GM10266 (cell line): ENCODE measurements around the gene ZNF484.
A peak's percentile ranks its signal among the peaks of the same experiment; 100 is the strongest.
"Not testable (repeated sequence)": the region's sequence is repeated elsewhere in the genome, so short reads cannot be mapped to it uniquely, and the experiment has no call there.

ENCODE experiments used
- DNase-seq: peaks from one replicate; pipeline ENCODE4 v3.0.0; 2012; ENCODE audit errors: extremely low spot score
- TF ChIP-seq, protein P1 (sequence below): IDR thresholded peaks from 2 replicates; pipeline ENCODE4 v1.5.1; 2012; ENCODE audit warnings: mild to moderate bottlenecking, low read depth; ENCODE audit not compliant: control insufficient read depth, insufficient read depth; ENCODE audit errors: missing control alignments

The ZNF484 gene

DNA sequence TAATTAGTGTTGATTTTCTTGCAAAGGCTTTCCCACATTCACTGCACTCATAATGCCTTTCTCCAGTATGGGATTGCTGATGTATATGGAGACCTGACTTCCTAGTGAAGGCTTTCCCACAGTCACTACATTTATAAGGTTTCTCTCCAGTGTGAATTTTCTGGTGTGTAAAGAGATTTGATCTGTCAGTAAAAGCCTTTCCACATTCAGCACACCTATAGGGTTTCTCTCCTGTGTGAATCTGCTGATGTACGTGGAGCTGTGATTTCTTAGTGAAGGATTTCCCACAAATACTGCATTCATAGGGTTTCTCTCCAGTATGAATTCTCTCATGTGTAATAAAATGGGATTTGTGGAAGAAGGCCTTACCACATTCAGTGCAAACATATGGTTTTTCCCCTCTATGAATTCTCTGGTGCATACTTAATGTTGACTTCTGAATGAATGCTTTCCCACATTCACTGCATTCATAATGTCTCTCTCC lies 31.1 kb downstream of the ZNF484 start:
- no peak for DNase-seq
- TF ChIP-seq, protein P1, sequence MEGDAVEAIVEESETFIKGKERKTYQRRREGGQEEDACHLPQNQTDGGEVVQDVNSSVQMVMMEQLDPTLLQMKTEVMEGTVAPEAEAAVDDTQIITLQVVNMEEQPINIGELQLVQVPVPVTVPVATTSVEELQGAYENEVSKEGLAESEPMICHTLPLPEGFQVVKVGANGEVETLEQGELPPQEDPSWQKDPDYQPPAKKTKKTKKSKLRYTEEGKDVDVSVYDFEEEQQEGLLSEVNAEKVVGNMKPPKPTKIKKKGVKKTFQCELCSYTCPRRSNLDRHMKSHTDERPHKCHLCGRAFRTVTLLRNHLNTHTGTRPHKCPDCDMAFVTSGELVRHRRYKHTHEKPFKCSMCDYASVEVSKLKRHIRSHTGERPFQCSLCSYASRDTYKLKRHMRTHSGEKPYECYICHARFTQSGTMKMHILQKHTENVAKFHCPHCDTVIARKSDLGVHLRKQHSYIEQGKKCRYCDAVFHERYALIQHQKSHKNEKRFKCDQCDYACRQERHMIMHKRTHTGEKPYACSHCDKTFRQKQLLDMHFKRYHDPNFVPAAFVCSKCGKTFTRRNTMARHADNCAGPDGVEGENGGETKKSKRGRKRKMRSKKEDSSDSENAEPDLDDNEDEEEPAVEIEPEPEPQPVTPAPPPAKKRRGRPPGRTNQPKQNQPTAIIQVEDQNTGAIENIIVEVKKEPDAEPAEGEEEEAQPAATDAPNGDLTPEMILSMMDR = no peak

DNA sequence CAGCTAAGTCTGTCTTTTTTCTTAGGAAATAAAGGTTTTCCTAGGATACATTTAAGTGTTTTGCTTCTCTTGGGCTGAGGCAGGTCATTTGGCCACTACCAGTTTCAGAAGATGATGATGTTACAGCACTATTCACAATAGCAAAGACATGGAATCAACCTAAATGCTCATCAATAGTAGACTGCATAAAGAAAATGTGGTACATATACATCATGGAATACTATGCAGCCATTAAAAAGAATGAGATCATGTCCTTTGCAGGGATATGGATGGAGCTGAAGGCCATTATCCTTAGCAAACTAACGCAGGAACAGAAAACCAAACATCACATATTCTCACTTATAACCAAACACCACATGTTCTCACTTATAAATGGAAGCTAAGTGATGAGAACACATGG lies 39.4 kb downstream of the ZNF484 start:
- DNase-seq = not testable (repeated sequence)

DNA sequence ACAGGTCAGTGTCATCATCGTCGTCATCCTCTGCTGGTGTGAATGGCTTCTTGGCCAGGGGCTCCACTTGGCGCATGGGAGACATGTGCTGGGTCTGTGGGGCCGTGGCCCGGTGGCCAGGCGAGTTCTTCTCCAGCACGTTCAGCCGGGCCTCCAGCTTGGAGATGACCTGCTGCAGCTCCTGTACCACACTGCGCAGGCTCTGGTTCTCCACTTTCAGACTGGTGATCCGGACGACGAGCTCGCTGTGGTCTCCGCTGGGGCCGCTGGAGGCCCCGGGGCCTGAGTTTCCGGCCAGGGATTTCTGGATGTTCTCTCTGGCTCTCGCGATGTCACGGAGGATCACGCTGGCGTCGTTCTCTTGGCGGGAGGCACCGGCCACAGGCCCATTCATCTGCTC lies 40.6 kb downstream of the ZNF484 start:
- no peak for DNase-seq

DNA sequence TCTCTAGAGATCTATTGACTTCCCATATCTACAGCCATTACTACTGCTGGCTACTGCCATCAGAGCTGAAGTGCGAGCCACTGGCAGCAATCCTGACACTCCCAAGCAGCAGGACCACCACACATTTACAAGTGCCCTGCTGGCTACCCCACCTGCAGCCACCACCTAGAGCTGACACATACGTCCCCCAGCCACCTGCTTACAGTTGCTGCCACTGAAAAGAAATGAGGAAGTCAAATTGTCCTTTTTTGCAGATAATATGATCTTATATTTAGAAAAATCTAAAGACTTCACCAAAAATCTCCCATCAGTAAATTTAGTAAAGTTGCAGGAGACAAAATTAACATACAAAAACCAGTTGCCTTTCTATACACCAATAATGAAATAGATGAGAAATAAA lies 48.4 kb downstream of the ZNF484 start:
- no peak for DNase-seq

More for the DNA sequence above, 40.6 kb downstream of the ZNF484 start:
- TF ChIP-seq, protein P1 = no peak

DNA sequence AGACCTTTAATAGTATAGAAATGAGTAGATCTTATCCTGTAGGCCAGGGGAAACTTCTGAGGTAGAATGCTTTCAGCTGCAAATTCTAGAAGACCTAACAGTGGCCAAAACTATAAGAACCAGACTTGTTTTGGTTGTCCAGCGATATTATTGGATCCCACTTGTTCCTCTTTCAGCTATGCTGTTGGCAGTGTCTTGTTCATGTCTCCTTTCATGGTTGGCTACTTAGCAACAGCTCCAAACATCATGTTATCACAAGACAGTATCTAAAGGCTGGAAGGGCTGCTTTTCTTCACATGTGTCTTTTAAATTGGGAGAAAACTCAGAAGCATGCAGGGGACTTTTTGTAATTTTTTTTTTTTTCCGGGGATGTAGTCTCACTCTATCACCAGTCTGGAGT lies 52.8 kb downstream of the ZNF484 start:
- not testable (repeated sequence) for DNase-seq

More for the DNA sequence above, 48.4 kb downstream of the ZNF484 start:
- TF ChIP-seq, protein P1 = no peak

DNA sequence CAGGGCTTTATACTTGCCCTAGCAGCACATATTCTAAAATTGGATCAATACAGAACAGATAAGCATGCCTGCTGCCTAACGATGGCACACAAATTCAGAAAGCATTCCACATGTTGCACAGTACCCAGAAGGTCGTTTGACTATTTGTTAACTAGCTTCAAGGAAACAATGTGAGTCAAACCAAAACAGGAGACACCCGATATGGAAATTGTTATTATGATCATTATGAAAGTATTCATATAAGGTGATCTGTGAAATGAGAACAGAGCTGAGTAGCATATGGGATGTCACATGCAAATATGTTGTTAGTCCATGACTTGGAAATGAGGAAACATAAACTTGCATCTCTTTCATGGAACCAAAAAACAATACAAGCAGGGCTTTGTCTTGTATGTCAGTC lies 56.9 kb downstream of the ZNF484 start:
- TF ChIP-seq, protein P1 = no peak
- no peak for DNase-seq

DNA sequence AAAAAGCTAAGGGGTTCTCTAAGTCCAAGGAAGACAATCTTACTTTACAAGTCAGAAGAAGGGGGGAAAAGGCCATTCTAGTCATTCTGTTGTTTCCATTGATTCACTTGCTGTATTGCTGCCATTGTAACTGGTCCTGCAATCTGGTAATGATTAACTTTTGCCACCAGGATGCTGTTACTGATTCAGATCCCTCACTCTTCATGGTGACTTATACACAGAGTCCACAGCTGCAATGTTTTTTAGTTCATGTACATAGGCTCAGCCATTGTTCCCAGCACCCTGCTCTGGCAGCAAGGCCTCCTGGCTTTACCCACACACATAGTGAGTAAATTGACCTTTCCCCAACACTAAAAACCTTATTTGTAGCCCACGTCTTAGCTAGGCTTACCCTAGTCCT lies 57.9 kb downstream of the ZNF484 start:
- not testable (repeated sequence) for DNase-seq

DNA sequence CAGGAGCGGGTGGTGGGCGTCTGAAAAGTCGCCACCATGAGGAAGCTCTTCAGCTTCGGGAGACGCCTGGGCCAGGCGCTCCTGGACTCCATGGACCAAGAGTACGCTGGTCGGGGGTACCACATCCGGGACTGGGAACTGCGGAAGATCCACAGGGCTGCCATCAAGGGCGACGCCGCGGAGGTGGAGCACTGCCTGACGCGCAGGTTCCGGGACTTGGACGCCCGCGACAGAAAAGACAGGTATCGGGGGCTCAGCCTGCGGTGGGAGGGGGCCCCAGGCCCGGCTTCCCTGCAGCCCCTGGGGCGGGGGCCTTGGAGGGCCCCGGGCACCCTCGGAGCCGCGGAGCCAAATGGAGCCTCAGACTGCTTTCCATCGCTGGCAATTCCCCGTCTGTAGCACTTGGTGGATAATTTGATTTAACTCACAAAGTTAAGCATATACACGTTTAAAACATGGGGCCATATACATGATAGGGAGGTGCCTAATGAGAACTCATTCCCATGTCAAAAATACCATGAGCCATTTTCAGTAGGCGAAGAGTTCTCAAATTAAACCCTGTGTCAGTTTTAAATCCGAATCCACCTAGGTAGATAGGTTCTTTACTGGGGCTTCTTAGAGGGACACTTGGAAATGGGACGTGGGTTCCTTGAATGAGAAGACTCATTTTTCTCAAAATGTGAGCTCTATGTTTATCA lies 68.1 kb downstream of the ZNF484 start:
- not testable (repeated sequence) for DNase-seq

DNA sequence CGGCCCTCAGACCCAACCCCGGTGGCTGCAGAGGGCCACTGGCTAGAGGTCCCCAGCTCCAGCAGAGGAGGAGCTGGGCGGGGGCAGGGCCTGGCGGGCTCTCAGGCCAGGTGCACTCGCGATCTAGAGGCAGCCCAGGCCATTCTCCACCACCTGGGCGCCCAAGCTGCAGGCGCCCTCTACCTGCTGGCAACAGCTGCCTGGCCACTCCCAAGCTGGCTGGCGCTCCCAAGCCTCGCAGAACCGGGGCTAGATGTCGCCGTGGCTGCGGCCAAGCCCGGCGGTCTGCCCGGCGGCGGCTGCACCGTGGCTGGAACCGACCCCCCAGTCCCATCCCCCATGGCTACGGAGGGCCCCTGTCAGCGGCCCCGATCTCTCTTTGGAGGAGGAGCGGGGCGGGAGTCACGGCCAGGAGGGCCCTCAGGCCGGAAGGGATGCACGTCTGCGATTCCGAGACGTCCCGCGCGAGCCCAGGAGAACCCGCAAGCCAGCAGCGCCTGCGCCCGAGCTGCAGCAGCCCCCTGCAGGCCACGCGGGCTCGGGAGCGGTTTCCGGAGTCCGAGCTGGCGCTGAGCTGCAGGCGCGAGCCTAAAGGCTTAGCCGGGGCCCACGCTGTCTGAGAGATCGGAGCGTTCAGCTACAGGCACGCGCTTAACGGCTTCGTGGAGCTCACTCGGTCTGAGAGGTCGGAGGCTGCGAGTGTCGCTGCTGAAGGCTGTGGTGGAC lies 68.9 kb downstream of the ZNF484 start:
- TF ChIP-seq, protein P1 = no peak

More for the DNA sequence above, 68.9 kb downstream of the ZNF484 start:
- peak; percentile 68 for DNase-seq
